Measurements from ENCODE around the gene TRPC3. TPM values are rescaled to one million over a fixed set of nuclear protein-coding genes. Genes with fewer than 3 reads are reported as not detected.
A peak's percentile ranks its signal among the peaks of the same experiment; 100 is the strongest.

The TRPC3 gene
- total and polyA plus RNA-seq, 2 donors (not counting 1 experiment from before 2014, with no cell fraction given): 1.2 to 2.3 TPM

DNA sequence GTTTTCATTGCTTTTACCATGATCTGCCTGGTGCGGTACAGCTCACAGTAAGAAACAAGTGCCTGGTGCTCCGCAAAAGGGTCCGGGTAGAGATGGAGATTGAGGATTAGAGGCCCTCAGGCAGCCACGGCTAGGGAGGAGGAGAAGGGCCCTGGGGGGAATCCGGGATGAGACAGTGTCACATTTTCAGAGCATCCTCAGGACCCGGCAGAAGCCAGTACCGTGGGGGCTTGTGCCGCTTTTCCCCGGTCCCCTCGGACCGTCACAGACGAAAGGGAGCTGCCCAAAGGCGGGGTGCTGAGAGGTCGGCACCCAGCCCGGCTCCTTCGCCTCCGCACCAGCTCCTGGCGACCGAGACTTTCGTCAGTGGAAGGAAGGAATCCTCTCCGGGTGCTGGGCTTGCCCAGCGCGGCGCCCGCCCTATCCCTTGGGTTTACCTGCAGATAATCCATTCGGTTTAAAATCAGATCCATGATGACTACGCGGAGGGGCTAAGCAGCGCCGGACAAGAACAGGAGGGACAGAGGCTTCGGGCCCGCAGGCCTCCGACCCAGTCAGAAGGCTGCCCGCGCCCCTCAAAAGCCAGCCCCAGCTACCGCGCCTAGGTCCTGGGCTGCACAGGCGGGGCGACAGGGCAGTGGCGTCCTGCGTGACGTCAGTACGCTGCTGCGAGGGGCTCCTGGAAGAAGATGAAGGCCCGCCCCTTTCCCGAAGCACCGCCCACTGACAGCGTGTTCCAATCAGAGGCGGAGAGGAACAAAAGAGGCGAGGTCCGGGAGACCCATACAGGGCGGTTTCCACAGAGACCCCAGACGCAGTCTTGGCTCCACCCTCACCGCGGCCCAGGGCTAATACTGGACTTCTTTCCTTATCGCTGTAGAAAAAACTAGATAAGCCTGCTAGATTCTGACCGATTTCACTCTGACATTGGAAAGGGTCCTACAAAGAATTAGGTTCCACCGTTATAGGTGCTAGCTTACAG lies 81.7 kb downstream of the TRPC3 start, which contains the start of gene BBS7:
TSS of gene BBS7 (minus strand) at position 634 of the 982 bp plus-strand sequence. CDS start at position 473, 161 bp downstream.
- Histone ChIP-seq H3K4me1 (ENCODE audit: control insufficient read depth, extremely low read depth, insufficient read depth, low read length) (peaks cover 6% of the 10 kb centered on the region), H3K79me2 (ENCODE audit: control insufficient read depth, insufficient read depth, low read length) (peaks cover 8% of the 10 kb centered on the region), H3K4me2 (ENCODE audit: extremely low read depth, insufficient read depth, low read length) (peak within 1 kb of the TSS; percentile 94), H3K4me3 (replicated peaks in 1 of 4; ENCODE audit: control extremely low read depth in 1 of 4, insufficient read depth in 1 of 4, low read depth in 3 of 4, low read length in 4 of 4) (peak within 1 kb of the TSS; percentile 70 to 90 (median 78)), H3K9ac (ENCODE audit: insufficient read depth, low read length) (peak within 1 kb of the TSS; percentile 78), H4K20me1 (ENCODE audit: control insufficient read depth, extremely low read depth, insufficient read depth, low read length) (no peaks in the 10 kb centered on the region), H2AFZ (ENCODE audit: low read length) (peak within 1 kb of the TSS; percentile 91), H3K27me3 (ENCODE audit: control insufficient read depth, insufficient read depth, low read length) (no peaks in the 10 kb centered on the region), H3K9me3 (ENCODE audit: control insufficient read depth, insufficient read depth, low read depth, low read length) (no peaks in the 10 kb centered on the region), H3K27ac (ENCODE audit: insufficient read depth, low read length) (peak within 1 kb of the TSS; percentile 84), H3K36me3 (ENCODE audit: control insufficient read depth, insufficient read depth, low read length) (peaks cover 2% of the 10 kb centered on the region)
- TF ChIP-seq, protein P1, sequence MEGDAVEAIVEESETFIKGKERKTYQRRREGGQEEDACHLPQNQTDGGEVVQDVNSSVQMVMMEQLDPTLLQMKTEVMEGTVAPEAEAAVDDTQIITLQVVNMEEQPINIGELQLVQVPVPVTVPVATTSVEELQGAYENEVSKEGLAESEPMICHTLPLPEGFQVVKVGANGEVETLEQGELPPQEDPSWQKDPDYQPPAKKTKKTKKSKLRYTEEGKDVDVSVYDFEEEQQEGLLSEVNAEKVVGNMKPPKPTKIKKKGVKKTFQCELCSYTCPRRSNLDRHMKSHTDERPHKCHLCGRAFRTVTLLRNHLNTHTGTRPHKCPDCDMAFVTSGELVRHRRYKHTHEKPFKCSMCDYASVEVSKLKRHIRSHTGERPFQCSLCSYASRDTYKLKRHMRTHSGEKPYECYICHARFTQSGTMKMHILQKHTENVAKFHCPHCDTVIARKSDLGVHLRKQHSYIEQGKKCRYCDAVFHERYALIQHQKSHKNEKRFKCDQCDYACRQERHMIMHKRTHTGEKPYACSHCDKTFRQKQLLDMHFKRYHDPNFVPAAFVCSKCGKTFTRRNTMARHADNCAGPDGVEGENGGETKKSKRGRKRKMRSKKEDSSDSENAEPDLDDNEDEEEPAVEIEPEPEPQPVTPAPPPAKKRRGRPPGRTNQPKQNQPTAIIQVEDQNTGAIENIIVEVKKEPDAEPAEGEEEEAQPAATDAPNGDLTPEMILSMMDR (conservative IDR thresholded peaks at IDR 0.05 in 1 of 2, IDR thresholded peaks at IDR 0.05 in 1 of 2; ENCODE audit: low read depth in 1 of 2, low read length in 2 of 2): no peak
- TF ChIP-seq EZH2 (IDR thresholded peaks at IDR 0.05; ENCODE audit: low read length, missing control alignments): no peak
- peak; percentile 96 for DNase-seq (ENCODE audit: low read depth in 2 of 2)

DNA sequence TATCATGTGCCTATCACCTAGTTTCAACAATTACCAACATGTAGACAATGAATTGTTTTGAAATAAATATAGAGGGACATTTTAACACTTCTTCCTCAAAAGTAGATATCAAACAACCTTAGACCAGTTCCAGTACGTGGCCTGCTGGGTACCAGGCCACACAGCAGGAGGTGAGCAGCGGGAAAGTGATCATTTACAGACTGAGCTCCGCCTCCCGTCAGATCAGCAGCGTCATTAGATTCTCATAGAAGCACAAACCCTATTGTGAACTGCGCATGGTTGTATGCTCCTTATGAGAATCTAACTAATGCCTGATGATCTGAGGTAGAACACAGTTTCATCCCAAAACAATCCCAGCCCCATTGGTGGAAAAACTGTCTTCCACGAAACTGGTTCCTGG lies 88.1 kb downstream of the TRPC3 start:
- Histone ChIP-seq H3K4me2 (ENCODE audit: extremely low read depth, insufficient read depth, low read length) (no peak overlapping the region), H3K27me3 (ENCODE audit: control insufficient read depth, insufficient read depth, low read length) (no peaks in the 10 kb centered on the region), H3K4me3 (replicated peaks in 1 of 4; ENCODE audit: control extremely low read depth in 1 of 4, insufficient read depth in 1 of 4, low read depth in 3 of 4, low read length in 4 of 4) (no peak overlapping the region), H3K9me3 (ENCODE audit: control insufficient read depth, insufficient read depth, low read depth, low read length) (no peaks in the 10 kb centered on the region), H3K79me2 (ENCODE audit: control insufficient read depth, insufficient read depth, low read length) (peaks cover 2% of the 10 kb centered on the region), H3K36me3 (ENCODE audit: control insufficient read depth, insufficient read depth, low read length) (peaks cover 5% of the 10 kb centered on the region), H3K4me1 (ENCODE audit: control insufficient read depth, extremely low read depth, insufficient read depth, low read length) (peaks cover under 1% of the 10 kb centered on the region), H3K27ac (ENCODE audit: insufficient read depth, low read length) (no peak overlapping the region), H2AFZ (ENCODE audit: low read length) (no peak overlapping the region), H4K20me1 (ENCODE audit: control insufficient read depth, extremely low read depth, insufficient read depth, low read length) (no peaks in the 10 kb centered on the region), H3K9ac (ENCODE audit: insufficient read depth, low read length) (no peak overlapping the region)
- DNase-seq (ENCODE audit: low read depth in 2 of 2): no peak
- TF ChIP-seq, protein P1 (conservative IDR thresholded peaks at IDR 0.05 in 1 of 2, IDR thresholded peaks at IDR 0.05 in 1 of 2; ENCODE audit: low read depth in 1 of 2, low read length in 2 of 2): no peak

DNA sequence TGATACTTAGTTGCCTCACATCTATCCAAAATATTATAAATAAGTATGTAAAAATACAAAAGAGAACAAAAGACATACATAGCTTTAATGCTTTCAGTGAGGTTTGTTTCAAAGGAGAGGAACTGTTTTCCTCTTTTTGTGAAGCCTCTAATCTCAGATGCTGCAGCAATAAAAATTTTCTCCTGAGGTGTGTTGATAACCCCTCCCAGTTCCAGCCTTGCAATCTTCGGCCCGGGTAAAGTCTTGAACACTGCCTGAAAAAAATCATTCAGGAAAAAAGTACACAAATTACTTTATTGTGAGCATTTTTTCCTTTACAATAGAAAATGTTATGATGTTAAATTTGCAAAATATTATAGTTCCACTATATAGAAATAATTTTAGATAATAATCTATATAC lies 90.4 kb downstream of the TRPC3 start:
- H3K9ac ChIP-seq (ENCODE audit: insufficient read depth, low read length): no peak overlapping the region
- no peak for DNase-seq (ENCODE audit: low read depth in 2 of 2)
- no peaks in the 10 kb centered on the region for H3K4me1 ChIP-seq (ENCODE audit: control insufficient read depth, extremely low read depth, insufficient read depth, low read length)
- H2AFZ ChIP-seq (ENCODE audit: low read length): no peak overlapping the region
- peaks cover 5% of the 10 kb centered on the region for H3K36me3 ChIP-seq (ENCODE audit: control insufficient read depth, insufficient read depth, low read length)
- H3K4me2 ChIP-seq (ENCODE audit: extremely low read depth, insufficient read depth, low read length): no peak overlapping the region
- no peak overlapping the region for H3K27ac ChIP-seq (ENCODE audit: insufficient read depth, low read length)
- H3K27me3 ChIP-seq (ENCODE audit: control insufficient read depth, insufficient read depth, low read length): no peaks in the 10 kb centered on the region
- no peaks in the 10 kb centered on the region for H4K20me1 ChIP-seq (ENCODE audit: control insufficient read depth, extremely low read depth, insufficient read depth, low read length)
- no peaks in the 10 kb centered on the region for H3K9me3 ChIP-seq (ENCODE audit: control insufficient read depth, insufficient read depth, low read depth, low read length)
- TF ChIP-seq, protein P1 (conservative IDR thresholded peaks at IDR 0.05 in 1 of 2, IDR thresholded peaks at IDR 0.05 in 1 of 2; ENCODE audit: low read depth in 1 of 2, low read length in 2 of 2): no peak
- no peak for TF ChIP-seq EZH2 (IDR thresholded peaks at IDR 0.05; ENCODE audit: low read length, missing control alignments)
- no peak overlapping the region for H3K4me3 ChIP-seq (replicated peaks in 1 of 4; ENCODE audit: control extremely low read depth in 1 of 4, insufficient read depth in 1 of 4, low read depth in 3 of 4, low read length in 4 of 4)
- H3K79me2 ChIP-seq (ENCODE audit: control insufficient read depth, insufficient read depth, low read length): no peaks in the 10 kb centered on the region
